Mesothelial cell of epicardium (in vitro differentiated cells): Measurements from ENCODE around the gene GINS3. TPM values are rescaled to one million over a fixed set of nuclear protein-coding genes. Genes with fewer than 3 reads are reported as not detected.

Experiments used
- DNase-seq, 2 experiments: peaks; one replicate each; pipeline ENCODE4 v3.0.0; 2021; ENCODE audit warnings: low spot score in 2 of 2; ENCODE audit not compliant: unreplicated experiment in 2 of 2
- H3K27ac Mint-ChIP-seq: 2 replicates; pipeline ENCODE4 v1.8.0; 2021; ENCODE audit warnings: mixed read lengths
- H3K27me3 Mint-ChIP-seq: 2 replicates; pipeline ENCODE4 v1.8.0; 2021; ENCODE audit warnings: low read depth, mixed read lengths
- H3K36me3 Mint-ChIP-seq: 2 replicates; pipeline ENCODE4 v1.8.0; 2021; ENCODE audit warnings: mixed read lengths
- H3K4me1 Mint-ChIP-seq: 2 replicates; pipeline ENCODE4 v1.8.0; 2021; ENCODE audit warnings: mixed read lengths
- H3K4me3 Mint-ChIP-seq: 2 replicates; pipeline ENCODE4 v1.8.0; 2021; ENCODE audit warnings: mild to moderate bottlenecking, moderate library complexity, mixed read lengths
- H3K9me3 Mint-ChIP-seq: 2 replicates; pipeline ENCODE4 v1.8.0; 2021; ENCODE audit warnings: mixed read lengths
- total RNA-seq: library from RNA; stranded (reverse); gene quantifications from 3 replicates; pipeline ENCODE4 v1.2.1, GENCODE V29; 2021
- TF ChIP-seq, protein P1 (sequence below): fragments of 200-600 bp; sonication (generic); IDR thresholded peaks from one replicate; pipeline ENCODE4 v1.5.0; 2021; ENCODE audit warnings: antibody characterized with exemption; ENCODE audit not compliant: unreplicated experiment

The GINS3 gene
- total RNA-seq, 1 donor from 2014 or later, result 5.0 TPM

DNA sequence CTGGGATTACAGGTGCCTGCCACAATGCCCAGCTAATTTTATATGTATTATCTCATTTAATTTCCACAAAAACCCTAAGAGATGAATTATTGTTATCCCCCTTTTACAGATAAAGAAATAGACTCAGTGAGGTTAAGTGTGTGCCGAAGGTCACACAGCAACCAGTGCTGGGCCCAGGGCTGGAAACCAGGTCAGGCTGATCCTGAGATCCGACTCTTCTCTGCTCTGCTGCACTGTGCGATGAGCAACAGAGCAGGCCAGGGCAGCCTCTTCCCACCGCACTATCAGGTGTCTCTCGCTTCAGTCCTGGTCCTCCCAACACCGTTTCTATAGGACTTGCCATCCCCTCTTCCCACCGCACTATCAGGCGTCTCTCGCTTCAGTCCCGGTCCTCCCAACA, 24.8 kb downstream of the GINS3 start:
- Mint-ChIP-seq H3K27ac (no peak overlapping the region), H3K36me3 (no peaks in the 10 kb centered on the region), H3K9me3 (no peaks in the 10 kb centered on the region), H3K27me3 (peaks cover 3% of the 10 kb centered on the region), H3K4me3 (no peak overlapping the region), H3K4me1 (no peaks in the 10 kb centered on the region)
- TF ChIP-seq, protein P1, sequence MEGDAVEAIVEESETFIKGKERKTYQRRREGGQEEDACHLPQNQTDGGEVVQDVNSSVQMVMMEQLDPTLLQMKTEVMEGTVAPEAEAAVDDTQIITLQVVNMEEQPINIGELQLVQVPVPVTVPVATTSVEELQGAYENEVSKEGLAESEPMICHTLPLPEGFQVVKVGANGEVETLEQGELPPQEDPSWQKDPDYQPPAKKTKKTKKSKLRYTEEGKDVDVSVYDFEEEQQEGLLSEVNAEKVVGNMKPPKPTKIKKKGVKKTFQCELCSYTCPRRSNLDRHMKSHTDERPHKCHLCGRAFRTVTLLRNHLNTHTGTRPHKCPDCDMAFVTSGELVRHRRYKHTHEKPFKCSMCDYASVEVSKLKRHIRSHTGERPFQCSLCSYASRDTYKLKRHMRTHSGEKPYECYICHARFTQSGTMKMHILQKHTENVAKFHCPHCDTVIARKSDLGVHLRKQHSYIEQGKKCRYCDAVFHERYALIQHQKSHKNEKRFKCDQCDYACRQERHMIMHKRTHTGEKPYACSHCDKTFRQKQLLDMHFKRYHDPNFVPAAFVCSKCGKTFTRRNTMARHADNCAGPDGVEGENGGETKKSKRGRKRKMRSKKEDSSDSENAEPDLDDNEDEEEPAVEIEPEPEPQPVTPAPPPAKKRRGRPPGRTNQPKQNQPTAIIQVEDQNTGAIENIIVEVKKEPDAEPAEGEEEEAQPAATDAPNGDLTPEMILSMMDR, result no peak
- no peak for DNase-seq

GRCh38 chr16:58417600-58417999, 25.3 kb downstream of the GINS3 start:
- Mint-ChIP-seq H3K4me1 (no peaks in the 10 kb centered on the region), H3K4me3 (no peak overlapping the region), H3K27ac (no peak overlapping the region), H3K27me3 (peaks cover 3% of the 10 kb centered on the region), H3K36me3 (no peaks in the 10 kb centered on the region), H3K9me3 (no peaks in the 10 kb centered on the region)
- TF ChIP-seq, protein P1, result no peak
- DNase-seq, result no peak

DNA sequence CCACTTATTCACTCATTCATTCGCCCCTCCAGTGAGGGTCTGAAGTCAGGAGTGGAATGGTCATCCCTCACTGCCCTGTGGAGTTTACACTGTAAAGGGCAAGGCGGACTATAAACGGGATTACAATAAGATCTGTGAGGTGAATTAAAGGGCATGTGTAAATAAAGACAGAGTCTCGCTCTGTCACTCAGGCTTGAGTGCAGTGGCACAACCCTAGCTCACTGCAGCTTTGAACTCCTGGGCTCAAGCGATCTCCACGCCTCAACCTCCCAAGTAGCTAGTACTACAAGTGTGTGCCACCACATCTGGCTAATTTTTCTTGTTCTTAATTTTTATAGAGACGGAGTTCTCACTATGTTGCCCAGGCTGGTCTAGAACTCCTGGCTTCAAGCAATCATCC, 25.8 kb downstream of the GINS3 start:
- no peak for DNase-seq
- TF ChIP-seq, protein P1, result no peak
- H3K9me3 Mint-ChIP-seq, result no peaks in the 10 kb centered on the region
- H3K4me1 Mint-ChIP-seq, result no peaks in the 10 kb centered on the region
- H3K27me3 Mint-ChIP-seq, result peaks cover 5% of the 10 kb centered on the region
- no peaks in the 10 kb centered on the region for H3K36me3 Mint-ChIP-seq
- no peak overlapping the region for H3K4me3 Mint-ChIP-seq
- no peak overlapping the region for H3K27ac Mint-ChIP-seq

DNA sequence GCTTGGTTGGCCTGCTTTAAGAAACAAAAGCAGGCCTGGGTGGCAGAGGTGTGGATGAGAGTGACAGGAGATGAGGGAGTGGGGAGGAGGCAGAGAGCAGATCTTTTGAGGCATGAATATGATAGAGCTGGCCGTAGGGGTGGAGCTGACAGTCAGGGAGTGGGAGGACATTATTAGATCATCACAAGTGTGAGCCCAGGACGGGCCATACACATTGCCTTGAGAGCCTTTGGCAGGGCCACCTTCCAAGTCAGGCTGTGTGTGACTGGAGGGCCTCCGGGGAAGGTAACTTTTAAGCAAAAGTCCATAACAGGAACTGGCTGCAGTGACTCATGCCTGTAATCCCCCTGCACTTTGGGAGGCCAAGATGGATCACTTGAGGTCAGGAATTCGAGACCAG, 26.3 kb downstream of the GINS3 start:
- no peak overlapping the region for H3K27ac Mint-ChIP-seq
- no peaks in the 10 kb centered on the region for H3K9me3 Mint-ChIP-seq
- H3K27me3 Mint-ChIP-seq, result peaks cover 6% of the 10 kb centered on the region
- H3K4me3 Mint-ChIP-seq, result no peak overlapping the region
- TF ChIP-seq, protein P1, result no peak
- H3K36me3 Mint-ChIP-seq, result no peaks in the 10 kb centered on the region
- DNase-seq, result no peak
- H3K4me1 Mint-ChIP-seq, result no peaks in the 10 kb centered on the region

DNA sequence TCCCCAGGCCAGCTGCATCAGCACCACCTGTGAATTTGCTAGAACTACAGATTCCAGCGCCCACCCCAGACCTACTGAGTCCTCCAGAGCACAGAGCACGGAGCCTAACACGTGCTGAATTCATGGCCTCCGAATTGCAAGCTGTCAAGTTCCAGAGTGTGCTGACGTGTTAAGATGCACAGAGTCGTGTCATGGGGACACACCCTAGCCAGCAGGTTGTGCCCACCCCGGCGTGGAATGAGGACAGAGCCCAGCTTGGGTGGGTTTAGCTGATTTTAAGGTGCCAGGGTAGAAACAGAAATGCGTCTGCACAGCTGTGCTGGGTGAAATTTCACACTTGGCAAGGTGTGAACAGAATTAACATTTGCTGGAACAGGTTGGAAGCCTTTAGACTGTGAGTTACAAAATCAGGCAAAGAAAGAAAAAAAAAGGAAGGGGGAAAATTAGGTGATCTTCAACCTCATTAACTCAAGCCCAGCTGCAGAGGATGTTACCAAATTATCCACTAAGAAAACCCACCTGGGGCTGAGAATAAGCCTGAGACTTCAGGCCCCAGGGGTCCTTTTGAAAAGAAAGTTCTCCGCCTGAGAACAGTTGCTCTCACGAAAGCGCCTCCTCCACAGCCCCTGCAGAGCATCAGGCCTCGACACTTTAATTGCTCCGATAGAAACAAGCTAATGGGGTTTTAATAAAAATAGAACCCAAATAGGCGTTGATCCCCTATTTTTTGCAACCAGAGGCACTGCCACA, 27.1 kb downstream of the GINS3 start:
- Mint-ChIP-seq H3K27me3 (peaks cover 11% of the 10 kb centered on the region), H3K36me3 (no peaks in the 10 kb centered on the region), H3K9me3 (no peaks in the 10 kb centered on the region), H3K4me3 (no peak overlapping the region), H3K4me1 (no peaks in the 10 kb centered on the region), H3K27ac (no peak overlapping the region)
- TF ChIP-seq, protein P1, result no peak
- no peak for DNase-seq
